ENCODE measurements around the gene GRIP2. TPM values are rescaled to one million over a fixed set of nuclear protein-coding genes. Genes with fewer than 3 reads are reported as not detected.

The GRIP2 gene
- total and polyA plus RNA-seq, 2 of the 4 experiments (the other 2 are of a cell fraction): 0.05 TPM; not detected in 1

- no peak overlapping the region for H3K4me3 ChIP-seq (ENCODE audit: insufficient read depth, low read depth, low read length)
- no peak overlapping the region for H3K56ac ChIP-seq (ENCODE audit: extremely low read depth, insufficient read depth, low read length)
- H4K91ac ChIP-seq (ENCODE audit: insufficient read depth, low read depth, low read length): no peak overlapping the region
- H4K8ac ChIP-seq (ENCODE audit: low read depth in 2 of 2, low read length in 2 of 2): no peak overlapping the region
- H3K14ac ChIP-seq (replicated peaks; ENCODE audit: low read depth, low read length): 0 out of 2 replicates have a peak overlapping the region, but pooled peaks have one; percentile 29
- peaks cover 25% of the 10 kb centered on the region for H3K4me1 ChIP-seq (ENCODE audit: control insufficient read depth, insufficient read depth, low read length)
- peaks cover 21% of the 10 kb centered on the region for H3K36me3 ChIP-seq (ENCODE audit: control insufficient read depth, insufficient read depth, low read length)
- H3K9me1 ChIP-seq (ENCODE audit: insufficient read depth, low read length): peaks cover 18% of the 10 kb centered on the region
- ChIA-PET CTCF (no interaction called here), POLR2A (ENCODE audit: unreplicated experiment) (no interaction called here)
- no peak overlapping the region; the same call in 1 of the 2 replicates for H2BK120ac ChIP-seq (ENCODE audit: low read depth, low read length)
- no peaks in the 10 kb centered on the region for H3K9me3 ChIP-seq (ENCODE audit: control insufficient read depth, insufficient read depth, low read length)
- no peaks in the 10 kb centered on the region for H3K27me3 ChIP-seq (ENCODE audit: control insufficient read depth, insufficient read depth, low read length)
- H2BK5ac ChIP-seq (ENCODE audit: low read depth, low read length, poor library complexity, severe bottlenecking): no peak overlapping the region
- TF ChIP-seq RAD21 (IDR thresholded peaks at IDR 0.05; ENCODE audit: low read length): no peak
- no peak for TF ChIP-seq POLR2A (IDR thresholded peaks at IDR 0.05; ENCODE audit: low read depth, low read length)
- no peak for TF ChIP-seq MAZ (IDR thresholded peaks at IDR 0.05; ENCODE audit: borderline replicate concordance, low read depth, low read length)
- TF ChIP-seq, protein P1, sequence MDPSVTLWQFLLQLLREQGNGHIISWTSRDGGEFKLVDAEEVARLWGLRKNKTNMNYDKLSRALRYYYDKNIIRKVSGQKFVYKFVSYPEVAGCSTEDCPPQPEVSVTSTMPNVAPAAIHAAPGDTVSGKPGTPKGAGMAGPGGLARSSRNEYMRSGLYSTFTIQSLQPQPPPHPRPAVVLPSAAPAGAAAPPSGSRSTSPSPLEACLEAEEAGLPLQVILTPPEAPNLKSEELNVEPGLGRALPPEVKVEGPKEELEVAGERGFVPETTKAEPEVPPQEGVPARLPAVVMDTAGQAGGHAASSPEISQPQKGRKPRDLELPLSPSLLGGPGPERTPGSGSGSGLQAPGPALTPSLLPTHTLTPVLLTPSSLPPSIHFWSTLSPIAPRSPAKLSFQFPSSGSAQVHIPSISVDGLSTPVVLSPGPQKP (IDR thresholded peaks at IDR 0.05; ENCODE audit: borderline replicate concordance, low read depth, low read length): no peak
- TF ChIP-seq BHLHE40 (IDR thresholded peaks at IDR 0.05; ENCODE audit: low read depth, low read length): no peak
- no peak overlapping the region for H3K27ac ChIP-seq (ENCODE audit: insufficient read depth, low read length)
- peak overlapping the region; percentile 53; the same call in 1 of the 2 replicates for H2AK5ac ChIP-seq (ENCODE audit: low read depth, low read length)
- H3K23ac ChIP-seq (ENCODE audit: low read depth, low read length): peak overlapping the region; percentile 12; the same call in 1 of the 2 replicates
- peaks cover 49 to 67% of the 10 kb centered on the region in 2 experiments for H3K79me1 ChIP-seq (ENCODE audit: low read depth in 1 of 2, low read length in 2 of 2)
- peak overlapping the region; percentile 46; the same call in 1 of the 2 replicates for H3K4ac ChIP-seq (ENCODE audit: low read depth, low read length)
- in situ Hi-C loops (cut with MboI; ENCODE audit: low sequenced_read_pairs) (no loop called here), dilution Hi-C loops (cut with HindIII; ENCODE audit: low sequenced_read_pairs, unreplicated experiment) (no loop called here), intact Hi-C loops (cut with micrococcal nuclease) (no loop called here)
- H2BK15ac ChIP-seq (ENCODE audit: low read depth, low read length): no peak overlapping the region
- H3K4me2 ChIP-seq (ENCODE audit: low read depth, low read length): no peak overlapping the region
- H2AFZ ChIP-seq (replicated peaks; ENCODE audit: low read length, poor library complexity): no peak overlapping the region
- 96% methylated on average over 4 of the region's 6 CpGs; no CpG with 5 or more reads in 1 of the 2 experiments for WGBS, 2 experiments (ENCODE audit: extremely low coverage in 2 of 2, insufficient read length in 1 of 2)
- H2BK20ac ChIP-seq (ENCODE audit: low read depth, low read length): no peak overlapping the region
- DNase-seq: no peak
- H4K20me1 ChIP-seq (ENCODE audit: insufficient read depth, low read length): peaks cover 40% of the 10 kb centered on the region
- H4K5ac ChIP-seq (ENCODE audit: low read depth, low read length): no peak overlapping the region
- no TSS peak for BruUV-seq (replicated peaks)
- no peak overlapping the region for H3K9ac ChIP-seq (ENCODE audit: low read depth, low read length)
- no peak overlapping the region for H3K18ac ChIP-seq (ENCODE audit: low read depth, low read length)
- no peak for ATAC-seq (ENCODE audit: low read depth)
- H2AK9ac ChIP-seq (replicated peaks; ENCODE audit: low read depth, low read length, poor library complexity): no peak overlapping the region
These were observed 98.2 kb downstream of the GRIP2 start for GRCh38 chr3:14441920-14442300.

Measured in IMR-90 (cell line).